GM21367 (cell line): ENCODE data around the gene NOD1.
A peak's percentile ranks its signal among the peaks of the same experiment; 100 is the strongest.
"Not testable (repeated sequence)": the region's sequence is repeated elsewhere in the genome, so short reads cannot be mapped to it uniquely, and the experiment has no call there.

ENCODE experiments used
- ATAC-seq: cut with Tn5 transposase; IDR thresholded peaks from one replicate; pipeline ENCODE4 v1.9.1; 2021; ENCODE audit not compliant: unreplicated experiment

NOD1 gene

DNA sequence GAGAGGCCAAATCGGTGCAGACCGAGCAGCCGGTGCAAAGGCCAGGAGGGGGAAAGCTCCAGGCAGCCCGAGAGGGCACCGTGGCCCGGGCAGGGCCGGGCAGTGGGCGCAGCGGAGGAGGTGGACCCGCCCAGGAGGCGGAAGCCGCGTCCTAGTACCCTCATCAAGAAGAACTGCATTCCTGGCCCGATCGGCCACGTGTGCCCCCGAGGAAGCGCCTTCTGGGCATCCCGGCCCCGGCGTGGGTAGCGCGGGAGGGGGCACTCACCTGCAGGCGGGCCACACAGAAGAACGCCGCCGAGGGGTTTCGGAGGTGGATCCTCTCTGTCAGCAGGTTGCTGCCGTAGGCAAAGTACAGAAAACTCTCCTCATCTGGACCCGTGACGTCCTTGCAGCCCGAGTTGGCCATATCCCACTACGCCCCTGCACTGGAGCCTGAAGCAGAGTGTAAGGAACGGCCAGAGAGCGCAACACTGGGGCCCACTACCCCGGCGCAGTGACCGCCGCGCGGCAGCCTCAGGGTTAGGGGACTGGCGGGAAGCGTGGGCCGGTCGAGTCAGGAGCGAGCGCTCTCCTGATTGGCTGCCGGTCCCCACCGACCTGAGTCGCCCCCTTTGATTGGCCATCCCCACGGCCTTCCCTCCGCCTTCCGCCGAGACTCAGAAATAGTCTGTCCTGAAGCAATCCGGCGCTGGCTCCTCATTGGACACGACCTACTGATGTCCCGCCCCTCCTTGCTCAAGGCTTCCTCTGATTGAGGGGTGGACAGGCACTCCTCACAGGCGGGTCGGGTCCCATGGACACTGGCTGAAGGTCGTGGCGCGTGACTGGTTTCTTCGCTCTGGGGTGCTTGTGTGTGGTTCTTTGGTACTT lies 26.0 kb upstream of the NOD1 start, which contains the start of gene GGCT:
TSS of gene GGCT (minus strand) at position 529 of the 873 bp plus-strand sequence. CDS start at position 409, 120 bp downstream.
- peak; percentile 96 for ATAC-seq

DNA sequence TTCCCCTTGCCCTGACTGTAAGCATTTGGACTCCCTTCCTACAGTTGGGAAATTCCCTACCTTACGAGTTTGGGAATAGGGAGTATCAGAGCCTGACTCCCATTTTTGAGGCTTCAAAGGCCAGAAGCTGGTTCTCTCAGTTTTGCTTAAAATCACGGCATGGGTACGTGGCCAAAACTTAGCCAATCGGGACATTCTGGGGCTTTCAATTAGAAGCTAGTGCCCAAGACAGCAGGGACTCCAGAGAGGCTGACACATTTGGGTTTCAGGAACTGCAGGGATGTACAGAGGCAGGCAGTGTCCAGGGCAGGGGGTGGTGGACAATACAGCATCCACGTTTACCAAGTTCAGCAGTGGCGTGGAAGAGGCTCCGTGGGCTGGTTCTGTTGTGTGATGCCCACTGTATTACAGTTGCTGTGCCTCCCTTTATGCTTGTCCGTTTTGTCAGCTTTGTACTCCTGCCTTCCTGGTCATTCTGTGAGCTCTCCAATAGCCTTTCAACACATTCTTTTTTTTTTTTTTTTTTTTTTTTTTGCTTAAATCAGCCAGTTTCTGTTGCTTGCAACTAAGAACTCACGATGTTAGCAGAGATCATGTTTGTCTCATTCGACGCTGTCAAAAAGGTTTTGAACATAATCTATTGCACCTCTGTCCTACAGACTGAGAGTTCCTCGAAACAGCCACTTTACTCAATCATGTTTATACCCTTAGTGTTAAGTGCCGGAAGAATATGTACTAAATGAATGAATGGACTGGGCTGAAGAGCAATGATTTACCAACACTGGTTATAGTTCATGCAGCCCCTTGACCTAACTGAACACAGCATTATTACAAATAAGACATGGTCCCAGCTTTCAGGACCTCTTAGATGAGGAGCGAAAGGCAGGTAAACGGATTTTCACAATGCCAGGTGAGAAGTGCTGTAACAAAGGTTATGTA lies 25.0 kb upstream of the NOD1 start:
- no peak for ATAC-seq

DNA sequence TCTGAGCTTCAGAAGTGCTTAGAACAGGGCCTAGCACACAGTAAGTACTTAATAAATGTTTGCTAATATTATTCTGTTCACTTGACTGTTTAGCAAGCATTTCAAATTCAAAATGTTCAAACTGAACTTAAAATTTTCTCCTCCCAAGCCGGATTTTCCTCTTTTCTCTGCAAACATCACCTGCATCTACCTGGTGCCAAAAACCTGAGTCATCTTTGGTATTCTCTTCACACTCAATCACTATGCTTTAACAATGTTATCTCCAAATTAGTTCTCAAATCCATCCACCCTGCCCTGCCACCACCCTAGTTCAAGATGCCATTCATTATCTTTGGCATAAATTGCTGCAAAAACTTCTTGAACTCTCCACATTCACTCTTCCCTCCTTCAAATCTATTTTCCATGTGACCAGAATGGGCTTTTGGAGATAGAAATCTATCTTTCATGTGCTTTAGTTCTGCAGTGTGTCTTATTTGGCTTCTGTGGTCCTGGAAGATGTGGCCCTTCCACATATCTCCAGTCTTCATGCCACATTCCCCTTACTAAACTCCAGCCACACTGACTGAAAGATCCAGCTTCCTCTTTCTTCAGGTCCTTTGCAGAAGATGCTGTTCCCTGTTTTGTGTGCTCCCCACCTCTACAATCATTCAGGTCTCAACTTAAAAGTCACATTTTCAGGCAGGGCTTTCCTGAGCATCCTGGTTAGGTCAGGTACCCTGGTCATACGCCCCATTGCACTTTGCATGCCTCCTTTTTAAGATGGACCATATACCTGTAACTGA lies 24.1 kb upstream of the NOD1 start:
- ATAC-seq: no peak

DNA sequence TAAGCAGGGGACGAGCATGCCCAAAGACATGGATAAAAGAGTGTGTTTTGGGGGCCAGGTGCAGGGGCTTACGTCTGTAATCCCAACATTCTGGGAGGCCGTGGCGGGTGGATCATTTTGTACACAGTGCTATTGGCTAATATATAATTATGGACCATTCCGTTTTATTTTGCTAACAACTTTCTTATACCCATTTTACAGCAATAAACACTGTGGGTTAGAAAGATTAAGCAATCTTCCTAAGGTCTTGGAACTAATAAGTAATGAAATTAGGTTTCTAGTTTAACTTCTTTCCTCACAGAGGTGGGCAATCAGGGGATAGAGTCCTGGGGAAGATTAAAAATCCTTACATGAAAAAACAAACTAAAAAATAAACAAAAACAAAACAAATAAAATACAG lies 22.7 kb upstream of the NOD1 start:
- no peak for ATAC-seq

DNA sequence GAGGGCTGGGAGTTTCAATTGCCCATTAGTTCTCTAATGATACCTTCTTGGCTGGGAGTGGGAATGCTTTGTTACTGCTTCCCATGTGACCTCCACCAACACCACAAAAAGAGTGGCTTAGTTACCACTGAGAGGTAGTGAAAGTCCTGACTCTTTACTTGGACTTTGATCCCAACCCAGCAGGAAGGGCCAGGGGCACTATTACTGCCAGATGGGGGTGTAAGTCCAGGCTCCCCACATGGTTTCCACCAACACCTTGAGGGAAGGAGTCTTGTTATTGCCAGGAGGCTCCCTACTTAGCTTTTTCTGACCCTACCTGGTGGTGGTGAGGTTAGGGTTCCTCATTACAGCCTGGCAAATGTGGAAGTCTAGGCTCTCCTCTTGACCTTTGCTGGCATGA lies 14.6 kb upstream of the NOD1 start:
- ATAC-seq: no peak

DNA sequence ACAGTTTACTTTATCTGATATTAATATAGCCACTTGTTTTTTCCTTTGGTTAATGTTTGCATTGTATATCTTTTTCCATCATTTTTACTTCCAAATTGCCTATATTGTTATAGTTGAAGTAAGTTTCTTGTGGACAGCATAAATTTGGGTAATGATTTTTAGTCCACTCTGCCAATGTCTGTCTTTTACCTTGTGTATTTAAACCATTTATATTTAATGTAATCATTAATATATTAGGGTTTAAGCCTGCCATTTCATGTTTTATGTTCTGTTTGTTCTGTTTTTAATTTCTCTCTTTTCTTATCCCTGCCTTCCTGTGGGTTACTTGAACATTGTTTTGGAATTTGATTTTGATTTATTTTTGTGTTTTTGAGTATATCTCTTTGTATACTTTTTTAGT lies 12.8 kb upstream of the NOD1 start:
- ATAC-seq: no peak

DNA sequence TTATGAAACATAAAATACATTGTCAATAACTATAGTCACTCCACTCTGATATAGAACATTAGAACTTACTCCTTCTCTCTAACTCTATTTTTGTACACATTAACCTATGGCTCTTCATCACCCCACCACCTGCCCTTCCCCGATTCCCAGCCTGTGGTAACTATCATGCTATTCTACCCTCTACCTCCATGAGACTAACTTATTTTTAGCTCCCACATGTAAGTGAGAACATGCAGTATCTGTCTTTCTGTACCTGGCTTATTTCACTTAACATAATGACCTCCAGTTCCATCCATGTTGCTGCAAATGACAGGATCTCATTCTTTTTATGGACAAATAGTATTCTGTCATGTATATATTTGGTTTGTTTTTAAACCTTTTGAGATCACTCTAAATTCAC lies 8.8 kb upstream of the NOD1 start:
- ATAC-seq: no peak

DNA sequence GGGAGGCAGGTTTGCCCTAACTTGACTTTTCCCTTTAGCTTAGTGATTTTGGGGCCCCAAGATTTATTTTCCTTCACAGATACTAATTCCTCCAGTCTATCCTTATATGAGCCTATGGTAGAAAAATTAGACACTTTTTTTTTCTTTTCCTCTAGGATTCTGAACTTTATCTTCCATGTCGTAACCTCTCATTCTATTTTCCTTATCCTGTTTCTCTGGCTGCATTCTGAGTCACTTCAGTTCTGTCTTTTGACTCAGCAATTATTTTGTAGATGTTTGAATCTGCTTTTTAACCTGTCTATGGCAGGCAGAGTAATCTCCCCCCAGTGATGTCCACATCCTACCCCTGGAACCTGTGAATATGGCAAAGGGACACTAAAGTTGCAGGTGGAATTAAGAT lies 7.1 kb upstream of the NOD1 start:
- ATAC-seq: no peak

DNA sequence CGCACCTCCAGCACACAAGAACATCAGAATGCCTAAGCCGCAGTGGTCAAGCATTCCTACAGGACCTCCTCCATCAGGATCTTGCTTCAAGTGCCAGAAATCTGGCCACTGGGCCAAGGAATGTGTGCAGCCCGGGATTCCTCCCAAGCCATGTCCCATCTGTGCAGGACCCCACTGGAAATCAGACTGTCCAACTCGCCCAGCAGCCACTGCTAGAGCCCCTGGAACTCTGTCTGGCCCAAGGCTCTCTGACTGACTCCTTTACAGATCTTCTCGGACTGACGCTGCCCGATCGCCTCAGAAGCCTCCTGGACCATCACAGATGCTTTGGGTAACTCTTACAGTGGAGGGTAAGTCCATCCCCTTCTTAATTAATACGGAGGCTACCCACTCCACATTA lies 2.8 kb upstream of the NOD1 start:
- not testable (repeated sequence) for ATAC-seq

DNA sequence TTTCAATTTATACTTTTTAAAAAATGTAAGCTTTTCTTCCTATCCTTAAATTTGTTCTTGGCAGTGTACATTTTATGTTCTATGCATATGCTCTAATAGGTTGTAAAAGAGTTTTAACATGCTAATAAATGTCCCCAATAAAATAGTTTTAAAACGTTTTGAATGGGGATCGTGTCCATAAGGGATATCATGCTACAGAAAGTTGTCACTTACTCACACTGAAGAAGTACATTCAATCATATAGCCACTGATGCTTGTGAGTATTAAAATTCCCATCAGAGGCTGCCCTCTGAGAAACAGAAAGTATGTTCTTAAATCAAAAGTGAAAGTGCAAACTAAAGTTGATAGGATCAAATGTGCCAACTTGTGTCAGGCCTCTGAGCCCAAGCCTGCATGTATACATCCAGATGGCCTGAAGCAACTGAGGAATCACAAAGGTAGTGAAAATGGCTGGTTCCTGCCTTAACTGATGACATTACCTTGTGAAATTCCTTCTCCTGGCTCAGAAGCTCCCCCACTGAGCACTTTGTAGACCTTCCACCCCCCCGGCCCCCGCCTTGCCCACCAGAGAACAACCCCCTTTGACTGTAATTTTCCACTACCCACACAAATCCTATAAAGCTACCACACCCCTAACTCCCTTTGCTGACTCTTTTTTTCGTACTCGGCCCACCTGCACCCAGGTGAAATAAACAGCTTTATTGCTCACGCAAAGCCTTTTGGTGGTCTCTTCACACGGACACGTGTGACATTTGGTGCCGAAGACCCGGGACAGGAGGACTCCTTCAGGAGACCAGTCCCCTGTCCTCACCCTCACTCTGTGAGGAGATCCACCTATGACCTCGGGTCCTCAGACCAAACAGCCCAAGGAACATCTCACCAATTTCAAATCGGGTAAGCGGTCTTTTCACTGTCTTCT lies 877 bp upstream of the NOD1 start:
- ATAC-seq: no peak

DNA sequence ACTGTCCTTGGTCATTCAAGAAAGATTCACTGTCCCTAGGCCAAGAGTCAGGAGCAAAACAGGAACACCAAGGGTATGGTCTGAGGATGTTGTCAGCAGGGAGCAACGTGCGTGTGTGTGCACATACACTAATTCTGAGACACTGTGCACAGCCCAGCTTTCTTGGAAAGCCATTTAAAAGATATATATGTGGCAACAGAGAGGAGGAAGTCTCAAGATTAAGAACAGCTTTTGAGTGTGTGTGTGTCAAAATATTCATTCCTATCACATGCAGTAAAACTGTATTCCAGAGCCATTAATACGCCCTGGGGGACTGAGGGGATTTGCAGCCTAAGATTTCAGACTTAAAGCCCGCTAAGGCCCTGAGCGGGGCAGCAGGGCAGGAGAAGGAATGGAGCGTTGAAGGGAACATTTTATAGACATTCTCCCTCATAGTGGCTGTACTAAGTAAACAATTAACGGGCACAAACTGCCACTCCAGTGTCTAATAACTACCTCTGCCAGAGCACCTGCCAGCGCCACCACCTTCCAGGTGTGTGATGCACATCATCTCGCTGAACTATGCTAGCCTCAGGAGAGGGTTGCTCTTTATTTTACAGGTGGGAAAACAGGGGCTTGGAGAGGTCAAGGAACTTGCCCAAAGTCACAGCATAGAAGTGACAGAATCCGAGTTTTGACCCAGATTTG lies 2.0 kb downstream of the NOD1 start:
- ATAC-seq: no peak

DNA sequence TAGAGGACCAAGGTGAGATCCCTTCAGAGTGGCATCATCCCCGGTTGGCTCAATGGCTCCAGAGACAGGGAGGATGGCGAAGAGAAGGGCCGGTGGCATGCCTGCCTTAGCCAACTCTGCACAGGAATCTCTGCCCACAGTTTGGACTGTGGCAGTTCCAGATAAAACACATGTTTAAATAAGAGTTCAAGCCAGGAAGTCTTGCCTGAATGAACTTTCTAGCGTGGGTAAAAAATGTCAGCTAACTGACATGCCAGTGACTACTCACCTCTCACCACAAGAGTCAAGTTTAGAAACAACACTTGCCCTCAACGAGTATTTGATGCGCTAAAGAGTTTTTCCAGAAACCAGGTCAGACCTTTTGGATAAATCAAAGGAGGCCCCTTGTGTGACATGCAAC lies 3.0 kb downstream of the NOD1 start:
- ATAC-seq: no peak

DNA sequence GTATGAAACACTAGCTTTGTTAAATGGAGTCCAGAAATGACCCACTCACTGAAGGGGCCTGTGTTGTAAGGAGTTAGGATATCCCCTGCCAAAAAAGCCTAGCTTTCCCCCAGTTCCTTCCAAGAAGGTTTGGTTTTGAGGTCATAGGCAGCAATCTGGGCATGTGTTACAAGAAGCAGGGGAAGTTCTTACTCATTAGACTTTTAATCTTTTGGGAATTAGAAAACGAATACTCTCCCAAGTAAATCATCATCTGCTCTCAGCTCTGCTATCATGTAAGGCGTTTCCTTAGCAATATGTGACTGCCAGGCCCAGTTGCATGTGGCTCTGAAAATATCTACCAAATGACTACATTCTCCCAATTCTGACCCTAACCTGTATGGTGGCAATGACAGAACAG lies 3.7 kb downstream of the NOD1 start:
- no peak for ATAC-seq

DNA sequence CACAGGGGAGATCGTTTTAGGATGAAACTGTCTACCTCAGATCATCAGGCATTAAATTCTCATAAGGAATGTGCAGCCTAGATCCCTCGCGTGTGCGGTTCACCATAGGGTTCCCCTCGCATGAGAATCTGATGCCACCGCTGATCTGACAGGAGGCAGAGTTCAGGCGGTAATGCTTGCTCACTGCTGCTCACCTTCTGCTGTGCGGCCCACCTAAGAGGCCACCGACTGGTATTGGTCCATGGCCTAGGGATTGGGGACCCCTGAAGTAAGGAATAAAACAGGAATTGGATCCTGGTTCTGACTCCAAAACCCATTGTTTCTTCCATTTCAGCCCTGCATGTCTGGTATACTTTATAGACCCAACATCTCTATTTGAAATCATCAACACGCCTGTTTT lies 4.1 kb downstream of the NOD1 start:
- ATAC-seq: no peak

DNA sequence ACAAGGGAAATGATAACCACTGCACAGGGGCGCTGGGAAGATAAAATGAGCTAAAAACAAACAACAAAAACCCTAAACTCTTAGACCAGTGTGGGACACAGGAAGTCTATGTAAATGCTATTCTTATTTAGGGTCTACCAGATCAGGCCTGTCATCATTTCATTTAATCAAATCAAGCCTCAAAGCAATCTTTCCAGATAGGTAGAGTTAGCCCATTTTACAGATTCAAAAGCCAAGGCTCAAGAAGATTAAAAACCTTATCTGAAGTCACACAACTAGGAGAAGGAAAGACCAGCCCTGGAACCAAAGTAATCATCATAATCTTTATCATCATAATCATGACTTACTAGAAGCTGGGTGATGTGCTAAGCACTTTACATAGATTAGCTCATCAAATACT lies 4.7 kb downstream of the NOD1 start:
- no peak for ATAC-seq

DNA sequence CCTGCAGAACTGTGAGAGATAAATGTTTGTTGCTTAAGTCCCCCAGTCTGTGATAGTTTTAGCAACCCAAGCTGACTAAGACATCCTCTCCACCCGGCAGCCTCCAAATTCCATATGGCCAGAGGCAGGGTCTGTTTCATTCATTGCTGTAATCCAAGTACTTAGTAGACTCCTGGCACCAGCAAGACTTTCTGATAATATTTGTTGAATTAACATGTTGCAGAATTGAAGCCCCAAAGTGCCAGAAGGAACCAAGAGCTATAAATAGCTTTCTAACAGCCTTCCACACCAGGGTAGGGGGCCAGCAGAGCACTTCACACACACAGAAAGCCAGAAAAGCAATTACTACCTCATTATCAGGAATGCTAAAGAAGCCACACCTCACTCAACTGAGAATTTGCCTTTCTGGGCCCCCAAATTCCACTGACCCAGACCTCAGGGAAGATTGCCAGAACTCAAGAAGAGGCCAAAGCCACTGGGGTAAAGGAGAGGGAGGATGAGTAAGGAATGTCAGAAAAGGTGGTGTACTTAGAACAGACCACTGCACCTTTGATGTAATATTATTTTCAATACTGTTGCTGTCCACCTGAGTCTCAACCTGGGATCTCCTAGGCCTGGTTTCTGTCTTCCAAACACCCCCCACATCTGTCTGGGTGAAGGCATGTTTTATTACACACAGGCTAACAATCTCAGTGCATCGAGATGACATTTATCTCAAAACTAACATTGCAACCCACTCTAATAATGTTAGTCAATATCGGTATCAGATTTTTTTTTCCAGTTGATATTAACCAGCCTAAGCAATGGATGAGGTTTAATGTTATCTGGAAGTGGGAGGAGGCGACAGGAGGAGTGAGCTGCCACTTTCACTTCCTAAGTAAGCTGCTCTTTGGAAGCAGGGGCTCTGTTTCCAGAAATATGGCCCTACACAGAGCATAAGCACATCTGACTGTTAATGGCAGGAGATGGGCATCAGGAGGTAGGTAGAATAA lies 5.5 kb downstream of the NOD1 start:
- no peak for ATAC-seq

DNA sequence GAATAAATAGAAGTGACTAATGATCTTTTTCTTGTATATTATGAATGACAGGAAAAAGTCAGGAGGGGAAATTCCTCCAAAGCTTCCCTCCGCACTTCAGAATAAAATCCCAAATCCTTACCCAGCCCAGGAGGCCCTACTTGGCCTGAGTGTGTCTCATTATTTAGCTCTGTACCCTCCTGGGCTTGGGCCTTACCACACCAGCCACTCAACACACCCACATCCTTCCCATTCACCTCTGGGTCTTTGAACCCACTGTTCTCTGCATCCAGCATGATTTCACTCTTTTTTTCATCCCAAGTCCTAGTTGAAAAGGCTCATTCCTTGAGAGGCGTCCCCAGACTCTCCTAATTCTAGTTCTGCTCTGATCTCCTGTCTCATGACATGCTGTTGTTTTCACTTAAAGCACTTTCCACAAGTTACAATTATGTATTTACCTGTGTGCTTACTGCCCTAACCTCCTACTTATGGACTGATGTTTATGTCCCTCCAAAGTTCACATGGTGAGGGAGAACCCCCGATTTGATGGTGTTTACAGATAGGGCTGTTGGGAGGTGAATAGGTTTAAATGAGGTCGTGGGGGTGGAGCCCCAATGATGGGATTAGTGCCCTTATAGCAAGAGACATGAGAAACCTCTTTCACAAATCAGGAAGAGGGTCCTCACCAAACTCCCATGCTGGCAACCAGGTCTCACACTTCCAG lies 6.4 kb downstream of the NOD1 start:
- no peak for ATAC-seq

DNA sequence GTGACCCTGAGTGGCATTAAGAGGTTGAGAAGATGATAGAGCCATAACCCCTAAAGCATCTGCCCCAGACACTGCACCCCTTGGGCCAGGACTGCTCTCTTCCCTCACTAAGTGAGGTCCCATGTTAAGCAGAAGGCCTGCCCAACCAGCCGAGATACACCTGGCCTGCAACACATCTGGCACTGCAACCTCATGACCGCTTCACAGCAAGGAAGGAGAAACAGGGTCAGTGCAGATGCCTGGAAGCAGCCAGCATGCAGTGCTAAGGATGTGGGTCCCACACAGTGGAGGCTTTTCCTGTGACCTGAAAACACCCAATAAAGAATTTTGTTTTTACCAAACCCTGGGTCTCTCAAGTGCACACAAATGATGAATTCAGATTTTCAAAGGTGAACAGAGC lies 7.4 kb downstream of the NOD1 start:
- ATAC-seq: no peak
